ENCODE data around the gene ARHGEF25. TPM values are rescaled to one million over a fixed set of nuclear protein-coding genes. Genes with fewer than 3 reads are reported as not detected.
A peak's percentile ranks its signal among the peaks of the same experiment; 100 is the strongest.

Gene ARHGEF25
- total and polyA plus RNA-seq, 2 of the 4 experiments (the other 2 are of a cell fraction): 6.3 to 17.9 TPM

DNA sequence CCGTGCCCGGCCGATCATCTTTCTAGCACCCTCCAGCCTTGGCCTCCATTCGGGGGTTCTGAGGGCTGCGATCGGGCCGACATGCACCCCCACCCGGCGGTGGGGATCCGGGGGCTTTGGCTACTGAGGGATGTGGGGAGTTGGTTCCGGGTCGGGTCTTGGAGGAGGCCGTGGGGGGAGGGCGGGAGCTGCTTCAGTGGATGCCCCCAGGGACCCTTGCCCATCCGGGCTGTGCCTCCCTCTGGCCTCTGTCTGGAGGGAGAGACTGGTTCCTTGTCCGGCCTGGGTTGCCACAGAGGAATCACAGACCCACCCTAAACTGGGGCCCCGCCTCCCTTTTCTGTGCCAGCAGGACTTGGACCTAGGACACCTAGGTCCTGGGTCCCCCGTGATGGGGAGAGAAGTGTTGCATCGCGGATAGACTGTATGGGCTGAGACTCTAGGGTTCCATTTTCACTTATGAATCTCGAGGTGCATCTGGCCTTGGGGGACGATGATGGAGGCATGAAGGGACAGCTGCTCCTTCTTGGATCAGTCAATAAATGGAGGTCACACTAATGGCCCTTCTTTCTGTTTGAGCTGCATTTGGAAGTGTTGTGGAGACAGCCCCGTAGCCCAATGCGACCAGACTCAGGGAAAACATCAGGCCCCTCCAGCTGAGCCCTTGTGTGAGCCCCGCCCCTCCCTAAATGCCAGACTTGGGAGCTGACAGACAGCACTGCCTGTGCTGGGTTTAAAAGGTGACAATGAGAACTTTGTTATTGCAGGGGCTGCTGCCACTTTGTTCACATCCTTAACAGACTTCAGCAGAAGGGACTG is 6.0 kb upstream of the ARHGEF25 start (continued):
- no peak; the same call in 1 of the 2 replicates for TF ChIP-seq POLR2A (IDR thresholded peaks at IDR 0.05; ENCODE audit: low read depth, low read length)
- no peak for TF ChIP-seq RCOR1 (IDR thresholded peaks at IDR 0.05; ENCODE audit: insufficient replicate concordance, low read length)

DNA sequence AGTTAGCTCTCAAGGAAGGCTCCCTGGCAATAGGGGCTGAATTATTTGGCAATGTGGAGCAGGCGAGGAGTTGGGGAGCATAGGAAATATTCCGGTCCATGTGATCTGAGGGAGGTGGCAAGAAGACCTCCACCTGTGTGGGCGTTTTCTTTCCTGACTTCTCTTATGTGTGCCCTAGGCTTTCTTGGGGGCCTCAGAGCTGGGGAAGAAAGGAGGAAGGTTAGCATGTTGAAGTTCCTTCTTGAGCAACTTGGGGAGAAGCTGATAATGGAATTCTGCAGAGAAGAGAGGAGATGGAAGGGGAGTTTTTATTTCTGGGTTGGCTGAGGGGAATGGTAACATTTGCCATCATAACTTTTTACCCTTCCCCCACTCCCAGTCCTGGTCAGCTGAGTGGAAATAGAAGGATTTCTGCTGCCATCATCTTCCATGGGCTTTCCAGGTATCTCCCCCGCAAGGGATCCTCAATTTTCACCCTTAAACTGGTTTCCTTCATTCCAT is 5.4 kb upstream of the ARHGEF25 start:
- intact Hi-C loops (cut with micrococcal nuclease) (no loop called here), dilution Hi-C loops (cut with HindIII; ENCODE audit: low sequenced_read_pairs, unreplicated experiment) (no loop called here), in situ Hi-C loops (cut with MboI; ENCODE audit: low sequenced_read_pairs) (no loop called here)
- Histone ChIP-seq H3K79me1 (ENCODE audit: low read depth in 1 of 2, low read length in 2 of 2) (peaks cover 9 to 19% of the 10 kb centered on the region in 2 experiments), H3K9me3 (ENCODE audit: control insufficient read depth, insufficient read depth, low read length) (no peaks in the 10 kb centered on the region), H2AK5ac (ENCODE audit: low read depth, low read length) (0 out of 2 replicates have a peak overlapping the region, but pooled peaks have one; percentile 25), H2AFZ (replicated peaks; ENCODE audit: low read length, poor library complexity) (peak overlapping the region; percentile 94), H3K4ac (ENCODE audit: low read depth, low read length) (no peak overlapping the region), H2BK5ac (ENCODE audit: low read depth, low read length, poor library complexity, severe bottlenecking) (no peak overlapping the region), H3K9me1 (ENCODE audit: insufficient read depth, low read length) (peaks cover 16% of the 10 kb centered on the region; the same call in 1 of the 2 replicates), H3K9ac (ENCODE audit: low read depth, low read length) (no peak overlapping the region), H3K36me3 (ENCODE audit: control insufficient read depth, insufficient read depth, low read length) (peaks cover 11% of the 10 kb centered on the region; the same call in 1 of the 2 replicates), H4K91ac (ENCODE audit: insufficient read depth, low read depth, low read length) (no peak overlapping the region), H2BK15ac (ENCODE audit: low read depth, low read length) (no peak overlapping the region), H4K20me1 (ENCODE audit: insufficient read depth, low read length) (no peaks in the 10 kb centered on the region), H3K4me1 (ENCODE audit: control insufficient read depth, insufficient read depth, low read length) (peaks cover 13% of the 10 kb centered on the region), H3K27ac (ENCODE audit: insufficient read depth, low read length) (no peak overlapping the region), H3K4me2 (ENCODE audit: low read depth, low read length) (peak overlapping the region; percentile 77; the same call in 1 of the 2 replicates), H3K18ac (ENCODE audit: low read depth, low read length) (no peak overlapping the region), H2AK9ac (replicated peaks; ENCODE audit: low read depth, low read length, poor library complexity) (peak overlapping the region; percentile 73), H3K14ac (replicated peaks; ENCODE audit: low read depth, low read length) (0 out of 2 replicates have a peak overlapping the region, but pooled peaks have one; percentile 54), H2BK120ac (ENCODE audit: low read depth, low read length) (no peak overlapping the region), H4K5ac (ENCODE audit: low read depth, low read length) (no peak overlapping the region), H3K56ac (ENCODE audit: extremely low read depth, insufficient read depth, low read length) (no peak overlapping the region), H3K27me3 (ENCODE audit: control insufficient read depth, insufficient read depth, low read length) (no peaks in the 10 kb centered on the region), H4K8ac (ENCODE audit: low read depth in 2 of 2, low read length in 2 of 2) (peak overlapping the region in 1 of 2 experiments; percentile 76; a peak in 1 of 4 replicates), H3K4me3 (ENCODE audit: insufficient read depth, low read depth, low read length) (no peak overlapping the region), H3K23ac (ENCODE audit: low read depth, low read length) (no peak overlapping the region), H2BK20ac (ENCODE audit: low read depth, low read length) (no peak overlapping the region)
- no TSS peak for BruUV-seq (replicated peaks)
- ChIA-PET CTCF (interaction anchor here (0.6 to 1.1 kb wide), 2 partner anchors 22 to 27 kb away, joined by 4 read pairs; partner anchors contain the start of gene B4GALNT1), POLR2A (ENCODE audit: unreplicated experiment) (no interaction called here)
- ATAC-seq (ENCODE audit: low read depth): no peak
- DNase-seq: no peak
- WGBS, 2 experiments (ENCODE audit: extremely low coverage in 2 of 2, insufficient read length in 1 of 2): 64% methylated on average over 3 of the region's 4 CpGs; no CpG with 5 or more reads in 1 of the 2 experiments
- TF ChIP-seq MAZ (IDR thresholded peaks at IDR 0.05; ENCODE audit: borderline replicate concordance, low read depth, low read length) (no peak), RFX5 (IDR thresholded peaks at IDR 0.05; ENCODE audit: low read depth, low read length) (no peak), MXI1 (IDR thresholded peaks at IDR 0.05; ENCODE audit: borderline replicate concordance, low read depth, low read length) (no peak), CHD1 (IDR thresholded peaks at IDR 0.05; ENCODE audit: low read depth, low read length) (no peak), RAD21 (IDR thresholded peaks at IDR 0.05; ENCODE audit: low read length) (no peak), NFE2L2 (IDR thresholded peaks at IDR 0.05; ENCODE audit: low read depth, low read length) (no peak), POLR2A (IDR thresholded peaks at IDR 0.05; ENCODE audit: low read depth, low read length) (no peak), SMC3 (IDR thresholded peaks at IDR 0.05; ENCODE audit: low read depth, low read length) (no peak), RCOR1 (IDR thresholded peaks at IDR 0.05; ENCODE audit: insufficient replicate concordance, low read length) (no peak), BHLHE40 (IDR thresholded peaks at IDR 0.05; ENCODE audit: low read depth, low read length) (no peak), MAFK (IDR thresholded peaks at IDR 0.05; ENCODE audit: low read depth, low read length) (no peak), CEBPB (IDR thresholded peaks at IDR 0.05; ENCODE audit: low read depth, low read length) (no peak), FOS (IDR thresholded peaks at IDR 0.05; ENCODE audit: low read depth, low read length) (no peak)
- TF ChIP-seq, protein P1, sequence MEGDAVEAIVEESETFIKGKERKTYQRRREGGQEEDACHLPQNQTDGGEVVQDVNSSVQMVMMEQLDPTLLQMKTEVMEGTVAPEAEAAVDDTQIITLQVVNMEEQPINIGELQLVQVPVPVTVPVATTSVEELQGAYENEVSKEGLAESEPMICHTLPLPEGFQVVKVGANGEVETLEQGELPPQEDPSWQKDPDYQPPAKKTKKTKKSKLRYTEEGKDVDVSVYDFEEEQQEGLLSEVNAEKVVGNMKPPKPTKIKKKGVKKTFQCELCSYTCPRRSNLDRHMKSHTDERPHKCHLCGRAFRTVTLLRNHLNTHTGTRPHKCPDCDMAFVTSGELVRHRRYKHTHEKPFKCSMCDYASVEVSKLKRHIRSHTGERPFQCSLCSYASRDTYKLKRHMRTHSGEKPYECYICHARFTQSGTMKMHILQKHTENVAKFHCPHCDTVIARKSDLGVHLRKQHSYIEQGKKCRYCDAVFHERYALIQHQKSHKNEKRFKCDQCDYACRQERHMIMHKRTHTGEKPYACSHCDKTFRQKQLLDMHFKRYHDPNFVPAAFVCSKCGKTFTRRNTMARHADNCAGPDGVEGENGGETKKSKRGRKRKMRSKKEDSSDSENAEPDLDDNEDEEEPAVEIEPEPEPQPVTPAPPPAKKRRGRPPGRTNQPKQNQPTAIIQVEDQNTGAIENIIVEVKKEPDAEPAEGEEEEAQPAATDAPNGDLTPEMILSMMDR (conservative IDR thresholded peaks at IDR 0.05; ENCODE audit: low read depth, low read length): no peak

Data from IMR-90 (cell line).